Endothelial cell of hepatic sinusoid (primary cell): Measurements from ENCODE around the gene NRG2.

Experiments
- in situ Hi-C: cut with HindIII; loops from 2 replicates; pipeline ENCODE4 v1.10.0; 2017; ENCODE audit warnings: low sequenced_read_pairs

NRG2 gene

GRCh38 chr5:140041492-140042392 lies 1.4 kb downstream of the NRG2 start:
- in situ Hi-C loops = no loop called here

- in situ Hi-C loops = no loop called here
Measured at GRCh38 chr5:140041099-140041491, 2.0 kb downstream of the NRG2 start.

GRCh38 chr5:140040358-140040757 lies 2.7 kb downstream of the NRG2 start:
- in situ Hi-C loops = no loop called here

- in situ Hi-C loops = no loop called here
Measured at GRCh38 chr5:140039561-140039960, 3.5 kb downstream of the NRG2 start.

- in situ Hi-C loops = no loop called here
Measured at GRCh38 chr5:140038373-140038957, 4.6 kb downstream of the NRG2 start.

GRCh38 chr5:140037012-140037411 lies 6.1 kb downstream of the NRG2 start:
- in situ Hi-C loops = no loop called here

GRCh38 chr5:140035881-140036280 lies 7.2 kb downstream of the NRG2 start:
- in situ Hi-C loops = no loop called here

- in situ Hi-C loops = no loop called here
Measured at GRCh38 chr5:140033037-140033760, 9.9 kb downstream of the NRG2 start.

GRCh38 chr5:140032296-140032695 lies 10.8 kb downstream of the NRG2 start:
- in situ Hi-C loops = no loop called here

- in situ Hi-C loops = no loop called here
Measured at GRCh38 chr5:140027807-140028206, 15.3 kb downstream of the NRG2 start.

GRCh38 chr5:140025736-140026135 lies 17.4 kb downstream of the NRG2 start:
- in situ Hi-C loops = no loop called here

GRCh38 chr5:140024928-140025327 lies 18.2 kb downstream of the NRG2 start:
- in situ Hi-C loops = no loop called here

- in situ Hi-C loops = no loop called here
Measured at GRCh38 chr5:140023611-140024191, 19.4 kb downstream of the NRG2 start.

- in situ Hi-C loops = no loop called here
Measured at GRCh38 chr5:140020601-140021177, 22.4 kb downstream of the NRG2 start.

- in situ Hi-C loops = no loop called here
Measured at GRCh38 chr5:140018920-140019644, 24.0 kb downstream of the NRG2 start.

GRCh38 chr5:140018517-140018916 lies 24.6 kb downstream of the NRG2 start:
- in situ Hi-C loops = no loop called here

GRCh38 chr5:140018096-140018481 lies 25.0 kb downstream of the NRG2 start:
- in situ Hi-C loops = no loop called here

- in situ Hi-C loops = no loop called here
Measured at GRCh38 chr5:140017397-140018095, 25.6 kb downstream of the NRG2 start.

- in situ Hi-C loops = no loop called here
Measured at GRCh38 chr5:140015706-140016105, 27.4 kb downstream of the NRG2 start.

- in situ Hi-C loops = loop anchor here (5.0 kb wide), 1 partner anchor 47 kb away; no protein-coding TSS in a partner anchor
Measured at GRCh38 chr5:140014751-140015150, 28.3 kb downstream of the NRG2 start.
